OCI-LY3 (cell line): ENCODE measurements around the gene HACD4.

Experiments
- H2AFZ ChIP-seq: fragments of 200-600, 300-600 bp; shearing (Covaris generic); 2 replicates; pipeline ENCODE4 v1.6.0; 2014; ENCODE audit warnings: antibody characterized with exemption, low read depth, low read length
- H3K27ac ChIP-seq: fragments of 200-600, 300-600 bp; sonication (generic); 2 replicates; pipeline ENCODE4 v1.5.1; 2014; ENCODE audit warnings: mild to moderate bottlenecking, low read length, moderate library complexity, mixed read lengths
- H3K27me3 ChIP-seq: fragments of 200-600, 300-600 bp; sonication (generic); 2 replicates; pipeline ENCODE4 v1.6.1; 2014; ENCODE audit warnings: low read depth, low read length, mixed read lengths
- H3K36me3 ChIP-seq: fragments of 200-600, 300-600 bp; sonication (generic); replicated peaks from 2 replicates; pipeline ENCODE3; 2014; ENCODE audit warnings: low read depth, low read length, mixed read lengths
- H3K4me1 ChIP-seq: fragments of 300-600, 200-600 bp; sonication (generic); 2 replicates; pipeline ENCODE4 v1.6.1; 2014; ENCODE audit warnings: low read length, mixed read lengths
- H3K4me2 ChIP-seq: fragments of 200-600, 300-600 bp; sonication (generic); 2 replicates; pipeline ENCODE4 v1.6.1; 2014; ENCODE audit warnings: low read length, mixed read lengths
- H3K4me3 ChIP-seq: fragments of 300-600, 200-600 bp; sonication (generic); 2 replicates; pipeline ENCODE4 v1.5.1; 2014; ENCODE audit warnings: antibody characterized with exemption, mild to moderate bottlenecking, low read length, moderate library complexity
- H3K79me2 ChIP-seq: fragments of 300-600, 200-600 bp; shearing (Covaris generic); 2 replicates; pipeline ENCODE4 v1.6.1; 2014; ENCODE audit warnings: mild to moderate bottlenecking, low read length, mixed read lengths
- H3K9ac ChIP-seq: fragments of 300-600, 200-600 bp; shearing (Covaris generic); 2 replicates; pipeline ENCODE4 v1.6.0; 2014; ENCODE audit warnings: mild to moderate bottlenecking, low read length, moderate library complexity
- H3K9me3 ChIP-seq: fragments of 200-600, 300-600 bp; shearing (Covaris generic); 2 replicates; pipeline ENCODE4 v1.6.1; 2014; ENCODE audit warnings: low read length, mixed read lengths; ENCODE audit not compliant: insufficient read depth
- H4K20me1 ChIP-seq: fragments of 200-600, 300-600 bp; sonication (generic); 2 replicates; pipeline ENCODE4 v1.6.1; 2016; ENCODE audit warnings: low read length, mixed read lengths; ENCODE audit not compliant: insufficient read depth
- EZH2phosphoT487 ChIP-seq: fragments of 200-600 bp; shearing (Covaris generic); IDR thresholded peaks from 2 replicates; pipeline ENCODE4 v1.6.1; 2018; ENCODE audit warnings: antibody characterized with exemption, mixed run types, low read depth
- TF ChIP-seq, protein P1 (sequence below): fragments of 200-600, 300-600 bp; sonication (generic); IDR thresholded peaks from 2 replicates; pipeline ENCODE4 v1.5.1; 2014; ENCODE audit warnings: antibody characterized with exemption, low read length, low read depth

HACD4 gene

DNA sequence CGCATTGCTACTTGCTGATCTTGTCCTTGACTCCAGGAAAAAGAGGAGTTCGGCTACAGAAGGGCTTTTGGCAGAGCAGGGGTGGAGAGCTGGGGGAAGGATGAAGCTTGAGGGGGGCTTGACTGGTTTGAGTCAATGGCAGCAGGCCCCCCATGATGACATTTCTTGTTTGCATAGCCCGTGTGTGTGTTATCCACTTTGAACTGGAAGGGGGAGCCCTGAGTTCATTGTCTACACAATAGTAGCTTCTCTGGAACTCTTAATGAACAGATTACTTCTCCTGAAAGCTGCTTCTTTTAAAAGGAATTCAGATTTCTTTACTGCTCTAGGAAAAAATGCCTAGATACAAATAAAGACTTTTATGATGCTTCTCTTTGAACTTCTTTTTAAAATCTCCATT is 44.0 kb upstream of the HACD4 start:
- Histone ChIP-seq H2AFZ (no peak overlapping the region), H3K4me1 (peaks cover 15% of the 10 kb centered on the region), H3K9ac (no peak overlapping the region)

DNA sequence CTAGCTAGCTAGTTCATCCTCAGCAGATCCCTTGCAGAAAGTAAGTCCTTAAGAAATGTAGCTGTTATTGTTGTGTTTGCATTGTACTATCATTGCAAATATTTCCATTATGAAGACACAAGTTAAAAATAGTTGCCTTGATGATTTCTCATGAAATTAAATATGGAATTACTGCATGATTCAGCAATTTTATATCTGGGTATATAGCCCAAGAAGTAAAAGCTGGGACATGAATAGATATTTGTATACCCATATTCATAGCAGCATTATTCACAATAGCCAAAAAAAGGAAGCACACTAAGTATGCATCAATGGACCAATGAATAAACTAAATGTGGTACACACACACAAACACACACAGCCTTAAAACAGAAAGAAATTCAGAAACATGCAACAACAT is 39.5 kb upstream of the HACD4 start:
- TF ChIP-seq EZH2phosphoT487 = no peak
- TF ChIP-seq, protein P1, sequence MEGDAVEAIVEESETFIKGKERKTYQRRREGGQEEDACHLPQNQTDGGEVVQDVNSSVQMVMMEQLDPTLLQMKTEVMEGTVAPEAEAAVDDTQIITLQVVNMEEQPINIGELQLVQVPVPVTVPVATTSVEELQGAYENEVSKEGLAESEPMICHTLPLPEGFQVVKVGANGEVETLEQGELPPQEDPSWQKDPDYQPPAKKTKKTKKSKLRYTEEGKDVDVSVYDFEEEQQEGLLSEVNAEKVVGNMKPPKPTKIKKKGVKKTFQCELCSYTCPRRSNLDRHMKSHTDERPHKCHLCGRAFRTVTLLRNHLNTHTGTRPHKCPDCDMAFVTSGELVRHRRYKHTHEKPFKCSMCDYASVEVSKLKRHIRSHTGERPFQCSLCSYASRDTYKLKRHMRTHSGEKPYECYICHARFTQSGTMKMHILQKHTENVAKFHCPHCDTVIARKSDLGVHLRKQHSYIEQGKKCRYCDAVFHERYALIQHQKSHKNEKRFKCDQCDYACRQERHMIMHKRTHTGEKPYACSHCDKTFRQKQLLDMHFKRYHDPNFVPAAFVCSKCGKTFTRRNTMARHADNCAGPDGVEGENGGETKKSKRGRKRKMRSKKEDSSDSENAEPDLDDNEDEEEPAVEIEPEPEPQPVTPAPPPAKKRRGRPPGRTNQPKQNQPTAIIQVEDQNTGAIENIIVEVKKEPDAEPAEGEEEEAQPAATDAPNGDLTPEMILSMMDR = no peak
- Histone ChIP-seq H3K4me2 (no peak overlapping the region), H3K27ac (no peak overlapping the region), H3K9me3 (no peaks in the 10 kb centered on the region), H3K4me3 (no peak overlapping the region), H3K79me2 (no peaks in the 10 kb centered on the region), H3K27me3 (peaks cover 3% of the 10 kb centered on the region; the same call in 1 of the 2 replicates), H3K36me3 (no peaks in the 10 kb centered on the region), H4K20me1 (no peaks in the 10 kb centered on the region), H2AFZ (no peak overlapping the region), H3K9ac (no peak overlapping the region), H3K4me1 (no peaks in the 10 kb centered on the region)

More for the DNA sequence above, 44.0 kb upstream of the HACD4 start:
- no peak overlapping the region for H3K4me3 ChIP-seq
- no peaks in the 10 kb centered on the region for H3K79me2 ChIP-seq
- TF ChIP-seq, protein P1 = peak; percentile 35
- no peak for TF ChIP-seq EZH2phosphoT487
- H3K9me3 ChIP-seq = no peaks in the 10 kb centered on the region
- H3K36me3 ChIP-seq = no peaks in the 10 kb centered on the region
- H3K27me3 ChIP-seq = no peaks in the 10 kb centered on the region
- H4K20me1 ChIP-seq = no peaks in the 10 kb centered on the region
- H3K27ac ChIP-seq = no peak overlapping the region
- no peak overlapping the region for H3K4me2 ChIP-seq

DNA sequence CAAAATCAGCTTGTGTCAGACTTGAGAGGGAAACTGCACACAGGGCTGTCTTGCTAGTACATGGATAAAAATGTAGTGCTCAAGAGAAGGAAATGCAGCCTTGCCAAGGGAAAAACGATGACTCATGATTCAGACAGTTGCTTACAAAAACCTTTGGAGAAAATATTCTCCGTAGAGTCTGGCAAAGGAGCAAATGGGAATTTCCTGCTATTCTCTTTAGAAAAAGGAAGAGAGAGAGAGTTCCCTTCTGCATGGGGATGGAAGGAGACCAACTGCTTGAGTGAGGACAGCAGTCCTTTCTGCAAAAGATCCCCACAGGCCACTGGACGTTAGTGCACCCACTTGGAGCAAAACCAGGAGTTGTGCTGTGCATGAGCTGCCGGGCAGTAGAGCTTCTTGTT is 38.7 kb upstream of the HACD4 start:
- H3K4me1 ChIP-seq = no peaks in the 10 kb centered on the region
- no peak overlapping the region for H3K27ac ChIP-seq
- TF ChIP-seq, protein P1 = no peak
- no peaks in the 10 kb centered on the region for H3K79me2 ChIP-seq
- H3K4me2 ChIP-seq = no peak overlapping the region
- H3K9ac ChIP-seq = no peak overlapping the region
- H3K9me3 ChIP-seq = no peaks in the 10 kb centered on the region
- H2AFZ ChIP-seq = no peak overlapping the region
- H3K27me3 ChIP-seq = peaks cover 6% of the 10 kb centered on the region; the same call in 1 of the 2 replicates
- H4K20me1 ChIP-seq = no peaks in the 10 kb centered on the region
- no peaks in the 10 kb centered on the region for H3K36me3 ChIP-seq
- no peak overlapping the region for H3K4me3 ChIP-seq

DNA sequence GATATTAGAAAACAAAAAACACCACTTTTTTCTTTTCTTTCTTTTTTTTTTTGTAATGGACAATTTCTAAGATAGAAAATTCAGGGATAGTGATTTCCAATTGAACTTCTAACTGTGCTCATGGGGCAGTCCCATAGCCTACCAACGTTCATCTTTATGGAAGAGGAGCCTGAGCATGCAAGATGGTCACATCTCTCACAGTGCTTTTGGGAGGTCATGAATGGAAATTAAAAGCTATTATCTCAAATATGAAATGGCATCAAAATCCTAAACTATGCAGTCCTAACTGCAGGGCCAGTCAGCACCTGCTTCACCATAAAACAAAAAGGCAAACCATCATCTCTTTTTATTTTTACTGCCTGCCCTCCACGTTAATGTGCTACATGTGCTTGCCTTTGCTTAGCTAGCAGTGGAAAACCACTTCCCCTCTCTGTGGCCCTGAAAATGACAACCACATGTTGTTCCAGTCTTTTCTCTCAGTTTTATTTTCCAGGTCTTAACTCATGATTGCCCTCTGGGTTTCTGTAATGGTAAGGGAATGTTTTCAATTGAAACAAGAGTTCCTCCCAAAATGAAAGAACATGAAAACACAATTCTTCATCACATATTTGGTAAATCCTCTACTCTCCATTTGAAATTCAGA is 29.6 kb upstream of the HACD4 start:
- H4K20me1 ChIP-seq = no peaks in the 10 kb centered on the region
- no peaks in the 10 kb centered on the region for H3K36me3 ChIP-seq
- no peaks in the 10 kb centered on the region for H3K79me2 ChIP-seq
- TF ChIP-seq EZH2phosphoT487 = no peak
- TF ChIP-seq, protein P1 = no peak
- H3K9me3 ChIP-seq = no peaks in the 10 kb centered on the region
- peaks cover 9% of the 10 kb centered on the region for H3K4me1 ChIP-seq
- H3K4me3 ChIP-seq = no peak overlapping the region
- peak overlapping the region; percentile 12; the same call in 1 of the 2 replicates for H3K4me2 ChIP-seq
- peaks cover 5% of the 10 kb centered on the region; the same call in 1 of the 2 replicates for H3K27me3 ChIP-seq
- H3K9ac ChIP-seq = no peak overlapping the region
- no peak overlapping the region for H2AFZ ChIP-seq
- no peak overlapping the region for H3K27ac ChIP-seq
